ENCODE data around the gene AKAP10. TPM values are rescaled to one million over a fixed set of nuclear protein-coding genes. Genes with fewer than 3 reads are reported as not detected.

AKAP10 gene
- total and polyA plus RNA-seq, 7 experiments from 2014 or later = 17.0 to 69.0 (median 50.5) TPM

DNA sequence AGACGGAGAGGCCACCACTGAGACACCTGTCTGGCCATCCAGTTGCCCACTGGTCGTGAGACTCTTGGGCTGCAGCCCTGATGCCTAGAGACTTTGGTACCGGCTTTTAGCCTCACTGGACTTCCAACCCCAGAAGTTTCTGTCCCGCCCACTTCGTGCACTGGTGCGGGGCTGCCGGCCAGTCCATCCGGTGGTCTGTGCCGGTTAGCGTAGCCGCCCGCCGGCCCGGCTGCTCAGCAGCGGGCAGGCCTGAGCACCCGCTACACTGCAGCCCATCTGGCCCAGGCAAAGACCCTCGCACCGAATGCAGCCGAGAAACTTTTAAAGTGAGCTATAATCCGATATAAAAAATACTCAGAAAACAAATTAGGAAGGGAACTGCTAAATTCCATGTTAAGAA lies 30.7 kb downstream of the AKAP10 start:
- Histone ChIP-seq H3K27me3 (ENCODE audit: control insufficient read depth in 2 of 2, insufficient read depth in 2 of 2, low read length in 2 of 2) (no peaks in the 10 kb centered on the region), H3K4me3 (ENCODE audit: low read length) (no peak overlapping the region), H3K4me1 (ENCODE audit: control insufficient read depth in 2 of 2, insufficient read depth in 2 of 2, low read length in 2 of 2) (peaks cover 0 to 12% of the 10 kb centered on the region in 2 donors), H3K9me3 (ENCODE audit: control insufficient read depth in 2 of 3, low read length in 3 of 3) (no peaks in the 10 kb centered on the region), H3K36me3 (ENCODE audit: control insufficient read depth in 2 of 3, insufficient read depth in 3 of 3, low read length in 3 of 3) (peaks cover 0 to 24% (median 4%) of the 10 kb centered on the region in 3 experiments), H3K27ac (ENCODE audit: low read depth, low read length) (no peak overlapping the region)
- H3K4me3 Mint-ChIP-seq = no peak overlapping the region
- peaks cover 6 to 28% (median 20%) of the 10 kb centered on the region in 5 donors for H3K36me3 Mint-ChIP-seq
- H3K27me3 Mint-ChIP-seq = no peaks in the 10 kb centered on the region
- H3K9me3 Mint-ChIP-seq = no peaks in the 10 kb centered on the region
- ChIA-PET POLR2A (interaction anchor here (0.7 kb wide), 1 partner anchor 65 kb away, joined by 5 read pairs; no protein-coding TSS in a partner anchor), CTCF (no interaction called here)
- DNase-seq = no peak
- ATAC-seq = no peak
- no peak overlapping the region for H3K27ac Mint-ChIP-seq
- peaks cover 34 to 76% (median 65%) of the 10 kb centered on the region in 7 donors for H3K4me1 Mint-ChIP-seq
- intact Hi-C loops (cut with micrococcal nuclease) = no loop called here

DNA sequence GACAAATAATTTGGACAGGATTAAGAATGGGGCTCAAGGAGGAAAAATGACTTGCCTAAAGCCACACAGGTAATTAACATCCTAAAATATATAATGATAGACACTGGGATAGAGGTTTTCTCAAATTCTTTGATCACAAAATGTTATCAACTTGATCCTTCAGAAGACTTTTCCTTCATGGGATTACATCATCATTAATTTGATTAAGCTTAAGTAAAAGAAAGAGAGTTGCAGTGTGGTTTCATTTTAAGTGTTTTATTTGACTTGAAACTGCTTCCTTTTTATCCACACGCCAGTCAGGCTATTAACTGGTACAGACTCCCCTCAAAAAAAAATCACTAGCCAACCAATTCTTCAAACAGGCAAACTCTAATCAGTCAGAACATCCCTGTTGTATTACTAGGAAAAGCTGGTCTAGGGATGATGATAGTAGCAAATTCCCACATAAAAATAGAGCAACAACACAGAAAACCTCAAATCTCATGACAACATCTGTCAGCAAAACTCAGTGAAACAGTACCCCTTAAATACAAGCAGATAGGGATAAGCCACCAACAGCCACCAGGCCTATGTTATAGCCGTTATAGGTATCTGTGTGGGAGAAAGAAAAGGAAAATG lies 32.5 kb downstream of the AKAP10 start:
- no peak for ATAC-seq
- peaks cover 11 to 29% (median 15%) of the 10 kb centered on the region in 5 donors for H3K36me3 Mint-ChIP-seq
- Histone ChIP-seq H3K27ac (ENCODE audit: low read depth, low read length) (no peak overlapping the region), H3K36me3 (ENCODE audit: control insufficient read depth in 2 of 3, insufficient read depth in 3 of 3, low read length in 3 of 3) (peaks cover 0 to 32% (median 4%) of the 10 kb centered on the region in 3 experiments), H3K4me3 (ENCODE audit: low read length) (no peak overlapping the region), H3K9me3 (ENCODE audit: control insufficient read depth in 2 of 3, low read length in 3 of 3) (no peaks in the 10 kb centered on the region), H3K27me3 (ENCODE audit: control insufficient read depth in 2 of 2, insufficient read depth in 2 of 2, low read length in 2 of 2) (no peaks in the 10 kb centered on the region), H3K4me1 (ENCODE audit: control insufficient read depth in 2 of 2, insufficient read depth in 2 of 2, low read length in 2 of 2) (peaks cover 0 to 12% of the 10 kb centered on the region in 2 donors)
- ChIA-PET CTCF (interaction anchor here (0.5 kb wide), 1 partner anchor 308 kb away, joined by 3 read pairs; no protein-coding TSS in a partner anchor), POLR2A (interaction anchor here (1.1 kb wide), 1 partner anchor 31 kb away, joined by 3 read pairs; no protein-coding TSS in a partner anchor)
- no peaks in the 10 kb centered on the region for H3K27me3 Mint-ChIP-seq
- no peaks in the 10 kb centered on the region for H3K9me3 Mint-ChIP-seq
- no peak for DNase-seq
- intact Hi-C loops (cut with micrococcal nuclease) = no loop called here
- H3K27ac Mint-ChIP-seq = peak overlapping the region in 7 of 9 donors; percentile 18 to 85 (median 73)
- H3K4me1 Mint-ChIP-seq = peaks cover 34 to 78% (median 70%) of the 10 kb centered on the region in 7 donors
- H3K4me3 Mint-ChIP-seq = peak overlapping the region in 2 of 10 donors; percentile 8 to 9

DNA sequence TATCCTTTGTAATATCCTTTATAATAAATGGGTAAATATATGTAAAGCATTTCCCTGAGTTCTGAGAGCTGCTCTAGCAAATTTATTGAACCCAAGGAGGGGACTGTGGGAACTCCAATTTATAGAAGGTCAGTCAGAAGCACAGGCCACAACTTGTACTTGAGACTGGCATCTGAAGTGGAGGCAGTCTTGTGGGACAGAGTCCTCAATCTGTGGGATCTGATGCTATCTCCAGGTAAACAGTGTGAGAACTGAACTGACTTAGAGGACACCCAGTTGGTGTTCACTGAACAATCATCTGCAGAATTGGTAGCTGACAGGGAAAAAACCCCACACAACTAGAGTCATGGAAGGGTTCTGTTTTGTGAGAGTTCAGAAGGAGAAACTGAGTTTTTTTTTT lies 34.0 kb downstream of the AKAP10 start:
- intact Hi-C loops (cut with micrococcal nuclease) = no loop called here
- Mint-ChIP-seq H3K4me1 (peaks cover 25 to 65% (median 58%) of the 10 kb centered on the region in 7 donors), H3K27me3 (no peaks in the 10 kb centered on the region), H3K4me3 (no peak overlapping the region), H3K36me3 (peaks cover 11 to 41% (median 22%) of the 10 kb centered on the region in 5 donors), H3K27ac (peak overlapping the region in 7 of 9 donors; percentile 16 to 80 (median 73)), H3K9me3 (no peaks in the 10 kb centered on the region)
- CTCF ChIA-PET = interaction anchor here (0.9 kb wide), 1 partner anchor 49 kb away, joined by 3 read pairs; no protein-coding TSS in a partner anchor
- Histone ChIP-seq H3K4me1 (ENCODE audit: control insufficient read depth in 2 of 2, insufficient read depth in 2 of 2, low read length in 2 of 2) (peaks cover 0 to 8% of the 10 kb centered on the region in 2 donors), H3K9me3 (ENCODE audit: control insufficient read depth in 2 of 3, low read length in 3 of 3) (no peaks in the 10 kb centered on the region), H3K27ac (ENCODE audit: low read depth, low read length) (no peak overlapping the region), H3K27me3 (ENCODE audit: control insufficient read depth in 2 of 2, insufficient read depth in 2 of 2, low read length in 2 of 2) (no peaks in the 10 kb centered on the region), H3K36me3 (ENCODE audit: control insufficient read depth in 2 of 3, insufficient read depth in 3 of 3, low read length in 3 of 3) (peaks cover 0 to 44% (median 12%) of the 10 kb centered on the region in 3 experiments), H3K4me3 (ENCODE audit: low read length) (no peak overlapping the region)
- DNase-seq (no peak), ATAC-seq (no peak)
- POLR2A ChIA-PET = no interaction called here

DNA sequence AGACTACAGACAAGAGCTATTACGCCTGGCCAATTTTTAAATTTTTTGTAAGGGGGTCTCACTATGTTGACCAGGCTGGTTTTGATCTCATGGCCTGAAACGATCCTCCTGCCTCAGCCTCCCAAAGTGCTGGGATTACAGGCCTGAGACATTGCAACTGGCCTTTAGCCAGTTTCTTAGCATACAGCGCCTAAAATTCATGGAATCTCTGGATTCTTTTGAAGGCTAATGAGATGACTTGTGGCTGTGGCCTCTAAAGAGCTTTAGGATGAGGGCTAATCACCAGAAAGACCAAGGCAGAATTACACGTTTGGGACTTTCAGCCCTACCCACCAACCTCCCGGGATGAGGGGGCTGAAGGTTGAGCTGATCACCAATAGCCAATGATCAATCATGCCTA lies 34.6 kb downstream of the AKAP10 start:
- H3K9me3 ChIP-seq (ENCODE audit: control insufficient read depth in 2 of 3, low read length in 3 of 3) = no peaks in the 10 kb centered on the region

DNA sequence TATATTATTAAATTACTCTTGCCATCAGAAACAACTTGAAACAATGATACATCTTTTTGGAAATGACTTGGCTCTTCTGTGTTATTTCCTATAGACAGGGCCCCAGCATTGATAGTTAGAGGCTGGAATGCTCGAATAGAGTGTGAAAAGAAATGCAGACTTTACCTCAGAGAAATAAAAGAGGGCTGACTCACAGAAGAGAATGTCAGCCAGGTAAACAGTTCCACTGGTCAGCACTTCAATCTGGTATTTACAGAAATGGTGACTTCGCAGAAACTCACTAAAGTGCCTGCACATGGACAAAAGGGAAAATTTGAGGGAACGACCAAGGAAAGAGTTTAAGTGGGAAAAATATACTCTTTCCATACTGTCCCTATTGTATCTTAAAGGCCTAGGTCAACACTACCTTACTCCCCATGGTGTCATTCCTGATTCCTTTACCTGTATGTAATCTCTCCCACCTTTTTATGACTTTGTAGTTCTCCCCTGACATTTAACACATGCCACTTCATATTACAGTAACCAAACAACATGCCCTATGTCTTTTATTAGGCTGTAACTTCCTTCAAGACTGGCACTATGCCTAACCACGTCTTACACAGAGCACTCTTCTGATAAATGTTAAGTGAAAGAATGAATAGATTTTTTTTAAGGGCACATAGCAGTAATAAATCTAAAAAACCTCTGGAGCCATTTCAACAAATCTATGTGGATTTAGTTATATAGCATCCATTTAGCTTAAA lies 36.7 kb downstream of the AKAP10 start:
- H3K36me3 Mint-ChIP-seq = peaks cover 12 to 38% (median 15%) of the 10 kb centered on the region in 5 donors
- peaks cover 4 to 55% (median 27%) of the 10 kb centered on the region in 3 experiments for H3K36me3 ChIP-seq (ENCODE audit: control insufficient read depth in 2 of 3, insufficient read depth in 3 of 3, low read length in 3 of 3)
- intact Hi-C loops (cut with micrococcal nuclease) = no loop called here
- H3K27ac Mint-ChIP-seq = peak overlapping the region in 6 of 9 donors; percentile 11 to 83 (median 54)
- CTCF ChIA-PET = no interaction called here
- no peak overlapping the region for H3K4me3 ChIP-seq (ENCODE audit: low read length)
- no peaks in the 10 kb centered on the region for H3K4me1 ChIP-seq (ENCODE audit: control insufficient read depth in 2 of 2, insufficient read depth in 2 of 2, low read length in 2 of 2)
- no peak overlapping the region for H3K4me3 Mint-ChIP-seq
- no peak overlapping the region for H3K27ac ChIP-seq (ENCODE audit: low read depth, low read length)
- no peaks in the 10 kb centered on the region for H3K27me3 ChIP-seq (ENCODE audit: control insufficient read depth in 2 of 2, insufficient read depth in 2 of 2, low read length in 2 of 2)
- ATAC-seq (no peak), DNase-seq (no peak)
- H3K9me3 ChIP-seq (ENCODE audit: control insufficient read depth in 2 of 3, low read length in 3 of 3) = no peaks in the 10 kb centered on the region
- H3K4me1 Mint-ChIP-seq = peaks cover 16 to 51% (median 44%) of the 10 kb centered on the region in 7 donors
- POLR2A ChIA-PET = no interaction called here
- H3K9me3 Mint-ChIP-seq = no peaks in the 10 kb centered on the region
- H3K27me3 Mint-ChIP-seq = no peaks in the 10 kb centered on the region

More for the DNA sequence above, 34.6 kb downstream of the AKAP10 start:
- Mint-ChIP-seq H3K4me3 (no peak overlapping the region), H3K27me3 (no peaks in the 10 kb centered on the region), H3K27ac (peak overlapping the region in 7 of 9 donors; percentile 16 to 75 (median 48)), H3K9me3 (no peaks in the 10 kb centered on the region), H3K4me1 (peaks cover 19 to 60% (median 52%) of the 10 kb centered on the region in 7 donors), H3K36me3 (peaks cover 6 to 36% (median 17%) of the 10 kb centered on the region in 5 donors)
- Histone ChIP-seq H3K27ac (ENCODE audit: low read depth, low read length) (no peak overlapping the region), H3K27me3 (ENCODE audit: control insufficient read depth in 2 of 2, insufficient read depth in 2 of 2, low read length in 2 of 2) (no peaks in the 10 kb centered on the region), H3K36me3 (ENCODE audit: control insufficient read depth in 2 of 3, insufficient read depth in 3 of 3, low read length in 3 of 3) (peaks cover 0 to 47% (median 13%) of the 10 kb centered on the region in 3 experiments), H3K4me3 (ENCODE audit: low read length) (no peak overlapping the region), H3K4me1 (ENCODE audit: control insufficient read depth in 2 of 2, insufficient read depth in 2 of 2, low read length in 2 of 2) (peaks cover 0 to 5% of the 10 kb centered on the region in 2 donors)
- no peak for ATAC-seq
- DNase-seq = no peak
- ChIA-PET POLR2A (no interaction called here), CTCF (interaction anchor here (0.6 to 0.9 kb wide), 2 partner anchors 50 to 65 kb away, joined by 3 to 4 read pairs; no protein-coding TSS in a partner anchor)
- intact Hi-C loops (cut with micrococcal nuclease) = no loop called here

DNA sequence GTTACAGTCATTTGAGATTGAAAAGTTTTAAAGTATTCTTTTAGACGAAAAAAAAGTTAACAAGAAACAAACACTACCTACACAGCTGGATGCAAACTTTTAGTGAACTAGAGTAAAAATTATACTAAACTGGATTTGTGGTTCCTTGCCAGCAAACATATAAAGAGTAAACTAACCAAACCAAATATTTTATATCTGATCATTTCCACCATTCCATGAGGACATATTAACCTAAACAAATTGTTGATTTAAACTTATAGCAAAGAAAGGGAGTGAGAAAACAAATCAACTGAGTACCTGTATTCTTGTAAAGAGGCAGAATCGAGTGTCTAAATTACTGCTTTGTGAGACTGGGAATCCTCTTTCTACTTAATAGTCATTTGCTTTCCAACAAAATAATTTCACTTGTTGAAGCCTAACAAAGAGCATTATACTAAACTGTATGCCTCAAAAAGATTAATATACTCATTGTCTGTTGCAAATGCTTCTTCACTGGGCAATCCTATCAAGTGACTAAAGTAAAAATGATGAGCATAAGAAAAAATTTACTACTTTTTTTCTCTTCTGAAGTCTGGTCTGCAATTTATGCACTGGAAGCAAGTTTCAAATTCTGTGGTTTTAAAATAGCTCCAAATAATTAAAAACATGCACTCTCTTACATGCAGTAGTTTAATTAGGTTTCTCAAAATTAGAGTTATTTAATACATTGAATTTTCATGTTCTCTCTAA lies 37.5 kb downstream of the AKAP10 start:
- Histone ChIP-seq H3K27ac (ENCODE audit: low read depth, low read length) (no peak overlapping the region), H3K36me3 (ENCODE audit: control insufficient read depth in 2 of 3, insufficient read depth in 3 of 3, low read length in 3 of 3) (peaks cover 4 to 51% (median 27%) of the 10 kb centered on the region in 3 experiments), H3K4me1 (ENCODE audit: control insufficient read depth in 2 of 2, insufficient read depth in 2 of 2, low read length in 2 of 2) (no peaks in the 10 kb centered on the region), H3K27me3 (ENCODE audit: control insufficient read depth in 2 of 2, insufficient read depth in 2 of 2, low read length in 2 of 2) (no peaks in the 10 kb centered on the region), H3K9me3 (ENCODE audit: control insufficient read depth in 2 of 3, low read length in 3 of 3) (no peaks in the 10 kb centered on the region), H3K4me3 (ENCODE audit: low read length) (no peak overlapping the region)
- intact Hi-C loops (cut with micrococcal nuclease) = no loop called here
- DNase-seq (no peak), ATAC-seq (no peak)
- ChIA-PET CTCF (no interaction called here), POLR2A (interaction anchor here (0.5 to 1.4 kb wide), 2 partner anchors 28 to 63 kb away, joined by 3 to 4 read pairs; no protein-coding TSS in a partner anchor)
- Mint-ChIP-seq H3K9me3 (no peaks in the 10 kb centered on the region), H3K27ac (peak overlapping the region in 6 of 9 donors; percentile 14 to 78 (median 61)), H3K4me1 (peaks cover 14 to 46% (median 39%) of the 10 kb centered on the region in 7 donors), H3K4me3 (no peak overlapping the region), H3K27me3 (no peaks in the 10 kb centered on the region), H3K36me3 (peaks cover 10 to 37% (median 12%) of the 10 kb centered on the region in 5 donors)

Measured in naive thymus-derived CD4-positive, alpha-beta T cell (primary cell).